HuH-7 (cell line): ENCODE measurements around the gene ZNF202.

ENCODE experiments used
- DNase-seq: peaks from one replicate; pipeline ENCODE4 v3.0.0; 2011; ENCODE audit warnings: low spot score

Gene ZNF202

DNA sequence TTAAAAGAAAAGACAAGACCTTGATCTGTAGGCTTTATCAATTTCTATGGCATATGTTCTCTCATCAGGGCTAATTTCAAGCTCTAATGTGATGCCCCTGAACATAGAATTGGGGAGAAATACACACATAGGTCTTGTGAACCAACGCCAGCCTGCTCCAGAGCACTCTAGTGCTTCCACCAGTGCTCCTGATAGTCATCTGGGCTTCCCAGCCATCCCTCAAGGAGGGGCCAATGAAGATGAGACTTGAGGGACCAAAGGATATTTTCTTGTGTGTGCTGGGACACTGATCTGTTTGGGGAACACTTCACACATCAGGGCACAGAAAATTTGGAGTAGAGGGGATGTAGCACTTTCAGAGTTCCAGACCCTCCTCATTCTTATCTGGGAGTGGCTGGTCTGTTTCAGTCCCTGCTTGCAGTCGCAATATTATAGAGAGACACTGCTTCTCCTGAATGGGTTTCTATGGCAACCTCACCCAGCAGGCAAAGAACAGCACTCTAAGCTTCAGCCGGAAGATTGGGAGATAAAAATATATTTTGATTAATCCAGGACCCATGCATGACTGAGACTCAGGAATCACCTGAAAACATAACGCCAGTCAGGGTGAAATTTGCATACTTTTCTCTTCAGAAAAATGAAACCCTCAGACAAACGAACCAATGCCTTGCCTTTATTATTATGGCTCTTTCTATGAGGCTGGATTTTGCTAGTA lies 58.6 kb downstream of the ZNF202 start:
- no peak for DNase-seq

DNA sequence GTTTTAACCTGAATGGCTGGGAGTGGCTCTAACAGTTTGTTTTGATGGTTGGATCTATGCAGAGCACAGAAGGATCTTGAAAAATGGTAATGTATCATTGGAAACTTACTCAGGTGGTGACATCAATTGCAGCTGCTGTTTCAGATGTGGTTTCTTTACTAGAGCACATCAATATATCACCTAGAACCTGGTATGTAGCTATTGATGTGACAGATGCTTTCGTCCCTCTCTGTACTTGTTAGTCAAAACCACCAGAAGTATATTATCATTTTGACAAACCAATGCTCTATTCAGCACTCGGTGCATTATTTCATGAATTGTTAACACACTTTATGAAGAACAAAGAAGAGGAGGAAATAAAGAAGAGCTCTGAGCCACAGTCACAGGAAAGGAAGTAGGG lies 60.4 kb downstream of the ZNF202 start:
- no peak for DNase-seq

DNA sequence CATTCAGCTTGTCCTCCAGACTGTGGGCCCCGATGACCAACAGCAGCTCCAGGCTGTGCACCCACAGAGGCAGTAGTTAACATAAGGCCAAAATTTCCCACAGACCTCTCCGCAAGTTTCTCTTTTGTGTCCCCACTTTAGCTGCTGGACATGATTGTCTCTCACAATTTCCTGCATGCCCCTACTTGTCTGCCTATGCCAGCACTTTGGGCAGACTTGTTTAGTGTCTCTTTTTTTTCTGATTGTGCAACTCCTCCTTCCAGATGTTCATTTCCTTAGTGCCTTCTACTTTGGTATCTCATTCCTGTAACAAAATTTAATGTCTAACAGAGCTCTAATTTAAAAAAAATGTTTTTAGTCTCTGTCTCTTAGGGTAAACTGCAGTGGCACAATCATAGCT lies 63.2 kb downstream of the ZNF202 start:
- DNase-seq: no peak

DNA sequence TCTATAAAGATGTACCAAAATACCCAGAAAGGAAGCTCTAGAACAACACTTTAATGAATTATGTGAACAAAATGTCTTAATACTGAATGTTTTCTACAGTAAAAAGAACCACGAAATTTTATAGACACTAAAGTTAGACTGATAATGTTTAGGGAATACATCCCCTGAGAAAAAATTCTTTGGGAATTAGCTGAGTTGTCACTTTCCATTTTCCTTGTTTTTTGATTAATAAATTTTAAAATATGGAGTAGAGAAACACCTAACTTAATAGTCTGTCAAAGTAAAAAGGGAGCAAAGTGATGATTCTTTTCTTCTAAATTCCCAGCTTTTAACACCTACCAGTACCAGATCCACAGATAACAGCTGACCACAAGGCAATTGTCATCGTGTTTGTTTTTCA lies 64.0 kb downstream of the ZNF202 start:
- no peak for DNase-seq

DNA sequence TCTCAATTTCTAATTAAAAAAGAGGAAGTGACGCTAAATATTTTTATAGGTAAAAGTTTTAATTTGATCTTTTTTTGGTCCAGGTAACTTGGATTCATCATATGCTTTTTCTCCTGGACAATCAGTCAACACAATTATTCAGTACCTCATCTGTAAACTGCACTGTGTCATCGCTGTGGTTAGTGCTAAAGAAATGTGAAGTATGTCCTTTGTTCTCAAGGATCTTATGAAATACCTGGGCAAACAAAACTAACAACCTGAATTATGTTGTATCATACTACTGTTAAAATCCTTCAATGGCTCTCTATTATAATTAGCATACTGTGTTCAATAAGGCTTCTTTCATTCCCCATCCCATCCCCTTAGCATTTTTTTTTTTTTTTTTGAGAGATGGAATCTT lies 67.2 kb downstream of the ZNF202 start:
- no peak for DNase-seq
